HCT116 (cell line): ENCODE data around the gene EPYC. TPM values are rescaled to one million over a fixed set of nuclear protein-coding genes. Genes with fewer than 3 reads are reported as not detected.
A peak's percentile ranks its signal among the peaks of the same experiment; 100 is the strongest.

ENCODE experiments used
- ATAC-seq: fragments of 200-7000 bp; cut with Tn5 transposase; 2 replicates; pipeline ENCODE4 v1.9.1; 2020; ENCODE audit warnings: mild to moderate bottlenecking, moderate library complexity
- BruUV-seq: library from RNA; stranded (reverse); fragments of 400-500 nt; replicated peaks from 2 replicates; lab custom pipeline; 2021; lab: Mats Ljungman, UMichigan
- CTCF ChIA-PET: fragments of 300-600 bp; sonication (Branson Sonifier 250); formaldehyde crosslinking; loops from one replicate; lab custom pipeline; 2021; ENCODE audit warnings: antibody characterized with exemption; lab: Charles Lee
- POLR2A ChIA-PET: fragments of 300-600, 350-600 bp; sonication (Branson Sonifier 250); formaldehyde crosslinking; loops from one replicate; lab custom pipeline; 2021; ENCODE audit warnings: antibody characterized with exemption; lab: Charles Lee
- RAD21 ChIA-PET, 2 experiments: fragments of 300-600 bp; sonication (Branson Sonifier 250); formaldehyde crosslinking; loops; one replicate each; lab custom pipeline; 2023; ENCODE audit warnings: low total read pairs in 2 of 2; ENCODE audit not compliant: uncharacterized antibody in 2 of 2, unreplicated experiment in 2 of 2, low non-redundant PET in 1 of 2; lab: Charles Lee
- DNase-seq: peaks from one replicate; pipeline ENCODE4 v3.0.0-alpha.2; 2010; ENCODE audit warnings: low read depth, low spot score
- H2AFZ ChIP-seq: fragments of 200-600 bp; shearing (Covaris generic), sonication (generic); 2 replicates; pipeline ENCODE4 v1.6.1; 2017; ENCODE audit warnings: low read depth, mixed run types, mixed read lengths, antibody characterized with exemption, low read length; ENCODE audit not compliant: poor library complexity, severe bottlenecking
- H3K27ac ChIP-seq: 2 replicates; pipeline ENCODE4 v1.5.1; 2012; ENCODE audit warnings: low read depth, low read length
- H3K27me3 ChIP-seq: fragments of 200-600 bp; sonication (generic); 2 replicates; pipeline ENCODE4 v1.6.1; 2016; ENCODE audit warnings: mixed run types, low read length, mixed read lengths; ENCODE audit not compliant: insufficient read depth
- H3K36me3 ChIP-seq, 2 experiments: fragments of 200-500 bp in 1 of 2; fragments of 200-600 bp in 1 of 2; sonication (Bioruptor generic) in 1 of 2; sonication (generic) in 1 of 2; 2 replicates each; pipeline versions ENCODE4 v1.5.1 to v1.6.1; 2014 to 2016; ENCODE audit warnings: low read length in 2 of 2, inconsistent platforms in 1 of 2, mixed read lengths in 1 of 2, mixed run types in 1 of 2; ENCODE audit not compliant: insufficient read depth in 2 of 2, control insufficient read depth in 1 of 2
- H3K4me1 ChIP-seq, 2 experiments: fragments of 200-600 bp in 1 of 2; sonication (generic) in 1 of 2; 2 replicates each; pipeline versions ENCODE4 v1.5.1 to v1.6.1; 2012 to 2017; ENCODE audit warnings: low read length in 2 of 2, inconsistent platforms in 1 of 2, mild to moderate bottlenecking in 1 of 2, mixed read lengths in 1 of 2, mixed run types in 1 of 2, moderate library complexity in 1 of 2; ENCODE audit not compliant: insufficient read depth in 2 of 2, control insufficient read depth in 1 of 2
- H3K4me2 ChIP-seq: fragments of 200-600 bp; sonication (generic); 2 replicates; pipeline ENCODE4 v1.6.1; 2017; ENCODE audit warnings: mixed run types, low read length, mixed read lengths
- H3K4me3 ChIP-seq, 2 experiments: fragments of 200-600 bp in 1 of 2; sonication (generic) in 1 of 2; replicated peaks in 1 of 2; 2 replicates each; pipeline ENCODE4 v1.5.1; 2011 to 2016; ENCODE audit warnings: low read length in 2 of 2, control low read depth in 1 of 2, low read depth in 1 of 2, mild to moderate bottlenecking in 1 of 2, mixed read lengths in 1 of 2, mixed run types in 1 of 2
- H3K79me2 ChIP-seq: fragments of 200-600 bp; sonication (generic); 2 replicates; pipeline ENCODE4 v1.6.1; 2017; ENCODE audit warnings: mild to moderate bottlenecking, mixed run types, low read length, moderate library complexity, mixed read lengths; ENCODE audit not compliant: insufficient read depth
- H3K9ac ChIP-seq: fragments of 200-600 bp; sonication (generic); 2 replicates; pipeline ENCODE4 v1.6.1; 2016; ENCODE audit warnings: low read length, mixed read lengths
- H3K9me2 ChIP-seq: fragments of 200-600 bp; sonication (generic), shearing (Covaris generic); 2 replicates; pipeline ENCODE4 v1.6.1; 2017; ENCODE audit warnings: mixed run types, mild to moderate bottlenecking, moderate library complexity; ENCODE audit not compliant: insufficient read depth
- H3K9me3 ChIP-seq, 2 experiments: fragments of 200-500 bp in 1 of 2; fragments of 200-600 bp in 1 of 2; sonication (Bioruptor generic) in 1 of 2; sonication (generic) in 1 of 2; 2 replicates each; pipeline ENCODE4 v1.6.1; 2014 to 2017; ENCODE audit warnings: low read length in 2 of 2, mixed read lengths in 2 of 2, inconsistent platforms in 1 of 2, low read depth in 1 of 2, mild to moderate bottlenecking in 1 of 2, mixed run types in 1 of 2, moderate library complexity in 1 of 2; ENCODE audit not compliant: control insufficient read depth in 1 of 2, insufficient read depth in 1 of 2
- H4K20me1 ChIP-seq: fragments of 200-600 bp; sonication (generic), shearing (Covaris generic); 2 replicates; pipeline ENCODE4 v1.6.1; 2017; ENCODE audit warnings: mixed run types, mild to moderate bottlenecking, moderate library complexity; ENCODE audit not compliant: insufficient read depth
- CTCF ChIP-seq, 3 experiments: fragments of 200-600 bp in 1 of 3; sonication (generic) in 1 of 3; IDR thresholded peaks in 2 of 3; conservative IDR thresholded peaks in 1 of 3; 2 replicates each; pipeline ENCODE4 v1.5.1; 2012 to 2017; ENCODE audit warnings: low read depth in 2 of 3, low read length in 2 of 3, antibody characterized with exemption in 1 of 3, borderline replicate concordance in 1 of 3, control low read depth in 1 of 3, mild to moderate bottlenecking in 1 of 3, mixed read lengths in 1 of 3, mixed run types in 1 of 3, moderate library complexity in 1 of 3; ENCODE audit not compliant: insufficient read depth in 1 of 3
- ELF1 ChIP-seq: IDR thresholded peaks from 2 replicates; pipeline ENCODE4 v1.6.1; 2012; ENCODE audit warnings: low read depth, borderline replicate concordance
- FOSL1 ChIP-seq: IDR thresholded peaks from 2 replicates; pipeline ENCODE4 v1.6.1; 2012; ENCODE audit warnings: low read depth
- SIN3A ChIP-seq: IDR thresholded peaks from 2 replicates; pipeline ENCODE4 v1.6.1; 2012; ENCODE audit warnings: low read depth
- intact Hi-C: fragments of 100-400 bp; cut with micrococcal nuclease; formaldehyde crosslinking; loops from 2 replicates; pipeline ENCODE4 v1.10.0; 2022
- total RNA-seq: library from RNA; stranded (reverse); gene quantifications from one replicate; pipeline ENCODE4 v1.2.1, GENCODE V29; 2021; ENCODE audit not compliant: unreplicated experiment

EPYC gene
- total RNA-seq, 1 experiment from 2014 or later, result not detected

- Histone ChIP-seq H2AFZ (no peak overlapping the region), H3K9me2 (no peaks in the 10 kb centered on the region), H3K4me2 (no peak overlapping the region), H3K27me3 (no peaks in the 10 kb centered on the region), H3K36me3 (no peaks in the 10 kb centered on the region), H4K20me1 (no peaks in the 10 kb centered on the region), H3K4me1 (no peaks in the 10 kb centered on the region), H3K79me2 (no peaks in the 10 kb centered on the region), H3K4me3 (no peak overlapping the region), H3K9ac (no peak overlapping the region), H3K9me3 (no peaks in the 10 kb centered on the region; a peak in 1 of 4 replicates)
- CTCF ChIA-PET, result no interaction called here
- BruUV-seq, result no TSS peak
- POLR2A ChIA-PET, result no interaction called here
- no peak for ATAC-seq
- RAD21 ChIA-PET, result no interaction called here
- intact Hi-C loops, result no loop called here
- TF ChIP-seq FOSL1, result no peak
- TF ChIP-seq, all 23 proteins: peak for 0
- H3K27ac ChIP-seq, result no peak overlapping the region
- no peak for DNase-seq
These were observed 15.1 kb downstream of the EPYC start for GRCh38 chr12:90989686-90990111.

GRCh38 chr12:90987520-90987919 is 17.3 kb downstream of the EPYC start:
- POLR2A ChIA-PET, result no interaction called here
- Histone ChIP-seq H3K4me1 (no peaks in the 10 kb centered on the region), H3K79me2 (no peaks in the 10 kb centered on the region), H4K20me1 (no peaks in the 10 kb centered on the region), H3K4me2 (no peak overlapping the region), H3K9me2 (no peaks in the 10 kb centered on the region), H3K4me3 (no peak overlapping the region), H3K9me3 (no peaks in the 10 kb centered on the region; a peak in 1 of 4 replicates), H3K9ac (no peak overlapping the region), H3K27me3 (no peaks in the 10 kb centered on the region), H3K36me3 (no peaks in the 10 kb centered on the region), H2AFZ (no peak overlapping the region), H3K27ac (no peak overlapping the region)
- TF ChIP-seq CTCF (IDR thresholded peaks at IDR 0.05 in 2 of 3, conservative IDR thresholded peaks at IDR 0.05 in 1 of 3; ENCODE audit: borderline replicate concordance in 1 of 3, insufficient read depth in 1 of 3, low read depth in 2 of 3, low read length in 2 of 3) (peak in 2 of 3 experiments; percentile 34 to 47; a peak in 3 of 6 replicates), ELF1 (no peak), SIN3A (no peak)
- intact Hi-C loops, result no loop called here
- DNase-seq, result no peak
- CTCF ChIA-PET, result interaction anchor here (1.9 kb wide), 1 partner anchor 9 kb away, joined by 4 read pairs; no protein-coding TSS in a partner anchor
- BruUV-seq, result no TSS peak
- RAD21 ChIA-PET, result no interaction called here
- ATAC-seq, result peak; percentile 70
